LNCaP clone FGC (cell line): Measurements from ENCODE around the gene CNGB1.
"Not testable (repeated sequence)": the region's sequence is repeated elsewhere in the genome, so short reads cannot be mapped to it uniquely, and the experiment has no call there.

ENCODE experiments used
- DNase-seq: peaks from one replicate; pipeline ENCODE4 v3.0.0-alpha.2; 2011; ENCODE audit warnings: low read depth
- H3K4me3 ChIP-seq: 2 replicates; pipeline ENCODE4 v1.5.1; 2011; ENCODE audit warnings: mild to moderate bottlenecking, low read depth, low read length, control low read depth
- CTCF ChIP-seq: IDR thresholded peaks from 2 replicates; pipeline ENCODE4 v1.5.1; 2012; ENCODE audit warnings: mild to moderate bottlenecking; ENCODE audit not compliant: control insufficient read depth, insufficient read depth; ENCODE audit errors: extremely low read depth

Gene CNGB1

DNA sequence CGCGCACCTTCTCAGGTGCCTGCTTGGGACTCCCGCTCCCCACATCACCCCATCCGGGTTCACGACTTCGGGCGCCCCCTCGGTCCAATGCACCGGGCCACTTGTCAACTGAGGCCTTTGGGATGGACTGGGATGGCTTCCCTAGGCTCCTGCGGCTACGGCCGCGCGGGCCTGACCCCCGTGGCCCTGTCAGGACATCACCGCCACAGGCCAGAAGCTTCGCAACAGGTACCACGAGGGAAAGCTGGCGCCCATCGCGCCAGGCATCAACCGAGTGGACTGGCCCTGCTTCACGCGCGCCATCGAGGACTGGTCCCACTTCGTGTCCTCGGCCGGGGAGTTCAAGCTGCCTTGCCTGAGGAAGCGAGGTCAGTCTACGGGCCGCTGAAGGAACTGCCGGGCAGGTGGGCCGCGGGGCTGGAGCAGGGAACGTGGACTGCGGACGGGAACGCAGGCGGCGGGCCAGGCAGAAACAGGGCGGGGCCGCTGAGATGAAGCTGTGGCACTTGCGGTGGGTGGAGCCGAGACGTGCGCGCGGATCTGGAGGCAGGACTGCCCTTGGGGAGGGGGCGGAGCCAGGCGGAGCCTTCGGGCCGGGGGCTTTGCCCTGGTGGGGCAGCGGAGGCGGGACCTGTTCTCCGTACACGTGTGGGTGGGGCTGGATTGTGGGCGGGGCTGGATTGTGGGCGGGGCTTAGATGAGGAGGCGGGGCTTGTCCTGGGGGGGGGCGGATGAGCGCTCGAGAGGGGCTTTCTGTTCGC, 13.7 kb upstream of the CNGB1 start:
- H3K4me3 ChIP-seq = no peak overlapping the region
- no peak for DNase-seq
- TF ChIP-seq CTCF = no peak

DNA sequence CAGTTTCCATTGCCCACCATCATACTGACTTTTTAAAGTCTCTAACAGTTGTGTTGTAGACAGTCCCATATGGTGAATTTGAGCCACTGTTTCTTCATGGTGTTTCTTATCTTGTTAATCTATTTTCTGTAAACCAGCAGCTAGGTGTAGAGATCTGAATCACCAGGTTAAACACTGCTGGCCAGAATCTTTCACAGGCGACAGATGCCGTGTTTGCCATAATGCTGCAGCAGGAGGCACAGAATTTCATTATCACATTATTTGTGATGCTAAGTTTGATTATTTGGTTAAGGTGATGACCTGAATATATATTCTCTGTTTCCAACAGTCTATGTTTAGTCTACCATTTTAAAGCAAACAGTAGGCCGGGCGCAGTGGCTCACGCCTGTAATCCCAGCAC, 11.5 kb upstream of the CNGB1 start:
- TF ChIP-seq CTCF = no peak
- no peak overlapping the region for H3K4me3 ChIP-seq
- DNase-seq = no peak

DNA sequence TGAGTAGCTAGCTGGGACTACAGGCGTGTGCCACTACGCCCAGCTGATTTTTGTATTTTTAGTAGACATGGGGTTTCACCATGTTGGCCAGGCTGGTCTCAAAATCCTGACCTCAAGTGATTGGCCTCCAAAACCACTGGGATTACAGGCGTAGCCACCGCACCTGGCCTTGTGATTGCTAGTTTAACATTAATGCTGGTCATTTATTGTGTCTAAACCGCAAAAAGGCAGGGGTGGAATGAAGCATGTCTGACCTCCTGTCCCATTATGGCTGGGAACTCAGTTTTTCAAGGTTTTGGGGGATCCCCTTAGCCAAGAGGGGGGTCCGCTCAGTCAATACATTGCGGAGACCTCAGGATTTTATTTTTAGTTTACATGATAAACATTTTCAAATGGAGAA, 10.7 kb upstream of the CNGB1 start:
- H3K4me3 ChIP-seq = no peak overlapping the region
- DNase-seq = no peak

DNA sequence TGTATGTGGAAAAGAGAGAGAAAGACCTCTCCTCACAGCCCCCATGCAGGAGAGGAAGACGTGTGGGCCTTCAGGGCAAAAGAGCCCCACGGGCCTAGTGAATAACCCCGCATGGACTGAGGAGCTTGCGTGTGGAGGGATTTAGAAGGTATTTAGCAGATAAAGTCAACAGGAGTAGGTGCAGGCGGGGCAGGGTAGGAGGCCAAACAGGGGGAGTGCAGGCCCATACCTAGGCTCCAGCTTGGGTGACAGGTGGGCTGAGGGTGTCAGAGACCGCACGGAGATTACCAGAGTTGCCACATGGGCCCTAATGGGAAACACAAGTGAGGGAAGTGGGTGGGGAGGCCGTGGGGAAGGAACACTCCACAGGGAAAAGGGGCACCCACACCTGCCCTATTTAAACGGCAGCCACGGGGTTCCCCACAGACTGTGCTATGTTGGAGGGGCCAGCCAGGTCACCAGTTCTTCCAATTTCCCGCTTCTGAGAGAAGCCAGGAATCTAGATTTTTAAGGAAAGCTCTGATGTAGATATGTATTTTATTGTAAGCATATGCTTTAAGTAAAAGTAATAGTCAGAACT, 8.2 kb upstream of the CNGB1 start:
- H3K4me3 ChIP-seq = no peak overlapping the region
- DNase-seq = no peak
- no peak for TF ChIP-seq CTCF

More for the DNA sequence above, 10.7 kb upstream of the CNGB1 start:
- no peak for TF ChIP-seq CTCF

DNA sequence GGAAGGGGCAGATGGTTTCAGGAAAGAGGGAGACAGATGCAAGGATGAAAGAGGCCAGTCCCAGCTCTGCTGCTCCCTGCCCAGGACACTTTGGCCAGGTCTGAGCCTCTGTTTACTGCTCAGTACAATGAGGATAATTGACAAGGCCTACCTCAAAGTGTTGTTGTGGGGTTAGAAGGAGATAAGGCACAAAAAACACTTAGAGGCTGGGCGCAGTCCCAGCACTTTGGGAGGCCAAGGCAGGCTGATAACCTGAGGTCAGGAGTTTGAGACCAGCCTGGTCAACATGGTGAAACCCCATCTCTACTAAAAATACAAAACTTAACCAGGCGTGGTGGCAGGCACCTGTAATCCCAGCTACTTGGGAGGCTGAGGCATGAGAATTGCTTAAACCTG, 7.1 kb upstream of the CNGB1 start:
- DNase-seq, H3K4me3 ChIP-seq: not testable (repeated sequence)

- no peak overlapping the region for H3K4me3 ChIP-seq
- DNase-seq = no peak
- no peak for TF ChIP-seq CTCF
These were observed 6.6 kb upstream of the CNGB1 start for GRCh38 chr16:57977418-57978069.

DNA sequence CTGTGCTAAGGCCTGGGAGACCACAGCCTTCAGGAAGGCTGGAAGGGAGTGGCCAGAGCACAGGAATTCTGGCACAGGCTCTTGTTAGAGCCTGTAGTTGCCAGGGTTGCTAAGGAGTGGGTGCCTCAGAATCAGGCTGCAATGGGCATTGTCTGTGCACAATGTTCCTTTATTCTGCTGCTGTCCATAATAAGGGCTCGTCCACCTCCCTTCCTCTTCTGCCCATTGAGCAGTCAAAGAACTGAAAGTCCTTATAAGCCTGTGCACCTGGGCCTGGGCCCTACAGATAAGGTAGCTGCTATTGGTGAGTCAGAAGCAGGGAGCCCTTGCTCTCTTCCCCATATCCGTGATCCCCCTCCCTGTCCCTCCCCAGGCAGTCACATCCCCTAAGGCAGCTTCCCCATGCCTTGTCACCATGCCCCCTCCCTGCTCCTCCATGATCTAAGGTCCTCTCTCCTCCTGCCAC, 5.4 kb upstream of the CNGB1 start:
- TF ChIP-seq CTCF = no peak
- H3K4me3 ChIP-seq = no peak overlapping the region
- DNase-seq = no peak
